ENCODE results near the gene SLC25A11.

DNA sequence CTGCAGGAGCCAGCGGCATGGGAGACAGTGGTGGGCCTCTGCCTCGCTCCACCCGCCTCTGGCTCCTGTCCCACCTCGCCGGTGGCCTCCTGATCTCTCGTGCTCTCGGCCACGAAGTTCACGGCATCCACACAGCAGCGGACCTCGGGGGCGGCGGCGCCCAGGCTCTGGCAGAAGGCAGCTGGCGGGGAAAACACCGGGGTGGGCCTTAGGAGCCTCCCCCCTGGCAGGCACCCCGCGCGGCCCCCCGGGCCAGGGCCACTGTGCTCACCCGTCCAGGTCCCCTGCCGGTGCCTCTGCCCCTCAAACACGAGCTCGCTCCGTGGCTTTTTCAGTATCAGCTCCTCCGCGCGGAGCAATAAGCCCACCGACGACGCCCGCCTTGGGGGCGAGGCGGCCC is 40.9 kb downstream of the SLC25A11 start:
- TF ChIP-seq, protein P1, sequence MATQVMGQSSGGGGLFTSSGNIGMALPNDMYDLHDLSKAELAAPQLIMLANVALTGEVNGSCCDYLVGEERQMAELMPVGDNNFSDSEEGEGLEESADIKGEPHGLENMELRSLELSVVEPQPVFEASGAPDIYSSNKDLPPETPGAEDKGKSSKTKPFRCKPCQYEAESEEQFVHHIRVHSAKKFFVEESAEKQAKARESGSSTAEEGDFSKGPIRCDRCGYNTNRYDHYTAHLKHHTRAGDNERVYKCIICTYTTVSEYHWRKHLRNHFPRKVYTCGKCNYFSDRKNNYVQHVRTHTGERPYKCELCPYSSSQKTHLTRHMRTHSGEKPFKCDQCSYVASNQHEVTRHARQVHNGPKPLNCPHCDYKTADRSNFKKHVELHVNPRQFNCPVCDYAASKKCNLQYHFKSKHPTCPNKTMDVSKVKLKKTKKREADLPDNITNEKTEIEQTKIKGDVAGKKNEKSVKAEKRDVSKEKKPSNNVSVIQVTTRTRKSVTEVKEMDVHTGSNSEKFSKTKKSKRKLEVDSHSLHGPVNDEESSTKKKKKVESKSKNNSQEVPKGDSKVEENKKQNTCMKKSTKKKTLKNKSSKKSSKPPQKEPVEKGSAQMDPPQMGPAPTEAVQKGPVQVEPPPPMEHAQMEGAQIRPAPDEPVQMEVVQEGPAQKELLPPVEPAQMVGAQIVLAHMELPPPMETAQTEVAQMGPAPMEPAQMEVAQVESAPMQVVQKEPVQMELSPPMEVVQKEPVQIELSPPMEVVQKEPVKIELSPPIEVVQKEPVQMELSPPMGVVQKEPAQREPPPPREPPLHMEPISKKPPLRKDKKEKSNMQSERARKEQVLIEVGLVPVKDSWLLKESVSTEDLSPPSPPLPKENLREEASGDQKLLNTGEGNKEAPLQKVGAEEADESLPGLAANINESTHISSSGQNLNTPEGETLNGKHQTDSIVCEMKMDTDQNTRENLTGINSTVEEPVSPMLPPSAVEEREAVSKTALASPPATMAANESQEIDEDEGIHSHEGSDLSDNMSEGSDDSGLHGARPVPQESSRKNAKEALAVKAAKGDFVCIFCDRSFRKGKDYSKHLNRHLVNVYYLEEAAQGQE (IDR thresholded peaks at IDR 0.05): no peak
- TF ChIP-seq, protein P2, sequence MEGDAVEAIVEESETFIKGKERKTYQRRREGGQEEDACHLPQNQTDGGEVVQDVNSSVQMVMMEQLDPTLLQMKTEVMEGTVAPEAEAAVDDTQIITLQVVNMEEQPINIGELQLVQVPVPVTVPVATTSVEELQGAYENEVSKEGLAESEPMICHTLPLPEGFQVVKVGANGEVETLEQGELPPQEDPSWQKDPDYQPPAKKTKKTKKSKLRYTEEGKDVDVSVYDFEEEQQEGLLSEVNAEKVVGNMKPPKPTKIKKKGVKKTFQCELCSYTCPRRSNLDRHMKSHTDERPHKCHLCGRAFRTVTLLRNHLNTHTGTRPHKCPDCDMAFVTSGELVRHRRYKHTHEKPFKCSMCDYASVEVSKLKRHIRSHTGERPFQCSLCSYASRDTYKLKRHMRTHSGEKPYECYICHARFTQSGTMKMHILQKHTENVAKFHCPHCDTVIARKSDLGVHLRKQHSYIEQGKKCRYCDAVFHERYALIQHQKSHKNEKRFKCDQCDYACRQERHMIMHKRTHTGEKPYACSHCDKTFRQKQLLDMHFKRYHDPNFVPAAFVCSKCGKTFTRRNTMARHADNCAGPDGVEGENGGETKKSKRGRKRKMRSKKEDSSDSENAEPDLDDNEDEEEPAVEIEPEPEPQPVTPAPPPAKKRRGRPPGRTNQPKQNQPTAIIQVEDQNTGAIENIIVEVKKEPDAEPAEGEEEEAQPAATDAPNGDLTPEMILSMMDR (IDR thresholded peaks at IDR 0.05; ENCODE audit: low read depth, low read length, missing input control): no peak
- TF ChIP-seq HNF4A (conservative IDR thresholded peaks at IDR 0.05) (no peak), YY1 (IDR thresholded peaks at IDR 0.05) (no peak), TAF1 (conservative IDR thresholded peaks at IDR 0.05) (no peak), GABPA (IDR thresholded peaks at IDR 0.05 in 1 of 2, conservative IDR thresholded peaks at IDR 0.05 in 1 of 2) (no peak)
- TF ChIP-seq, protein P3, sequence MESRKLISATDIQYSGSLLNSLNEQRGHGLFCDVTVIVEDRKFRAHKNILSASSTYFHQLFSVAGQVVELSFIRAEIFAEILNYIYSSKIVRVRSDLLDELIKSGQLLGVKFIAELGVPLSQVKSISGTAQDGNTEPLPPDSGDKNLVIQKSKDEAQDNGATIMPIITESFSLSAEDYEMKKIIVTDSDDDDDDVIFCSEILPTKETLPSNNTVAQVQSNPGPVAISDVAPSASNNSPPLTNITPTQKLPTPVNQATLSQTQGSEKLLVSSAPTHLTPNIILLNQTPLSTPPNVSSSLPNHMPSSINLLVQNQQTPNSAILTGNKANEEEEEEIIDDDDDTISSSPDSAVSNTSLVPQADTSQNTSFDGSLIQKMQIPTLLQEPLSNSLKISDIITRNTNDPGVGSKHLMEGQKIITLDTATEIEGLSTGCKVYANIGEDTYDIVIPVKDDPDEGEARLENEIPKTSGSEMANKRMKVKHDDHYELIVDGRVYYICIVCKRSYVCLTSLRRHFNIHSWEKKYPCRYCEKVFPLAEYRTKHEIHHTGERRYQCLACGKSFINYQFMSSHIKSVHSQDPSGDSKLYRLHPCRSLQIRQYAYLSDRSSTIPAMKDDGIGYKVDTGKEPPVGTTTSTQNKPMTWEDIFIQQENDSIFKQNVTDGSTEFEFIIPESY (IDR thresholded peaks at IDR 0.05): no peak

Measured in liver (tissue), 3 donors.